ENCODE results near the gene INAFM1. TPM values are rescaled to one million over a fixed set of nuclear protein-coding genes. Genes with fewer than 3 reads are reported as not detected.
A peak's percentile ranks its signal among the peaks of the same experiment; 100 is the strongest.

The INAFM1 gene
- total and polyA plus RNA-seq, 9 of the 15 experiments (the other 6 are each of a cell fraction or from before 2014, with no cell fraction given): 0.71 to 30.9 (median 3.1) TPM

GRCh38 chr19:47226426-47227351, 48.0 kb upstream of the INAFM1 start (continued):
- TF ChIP-seq REST (IDR thresholded peaks at IDR 0.05; ENCODE audit: borderline replicate concordance) (0 out of 2 replicates have a peak, but pooled peaks have one; percentile 6), REST (CRISPR knock-in tag; IDR thresholded peaks at IDR 0.05; ENCODE audit: low read depth) (no peak; the same call in none of the 2 replicates), BCL6 (CRISPR knock-in tag; IDR thresholded peaks at IDR 0.05) (0 out of 2 replicates have a peak, but pooled peaks have one; percentile 39), GTF2A2 (tag; IDR thresholded peaks at IDR 0.05) (peak; percentile 75), ATF7 (IDR thresholded peaks at IDR 0.05) (no peak), ZNF121 (CRISPR knock-in tag; conservative IDR thresholded peaks at IDR 0.05) (no peak), ZNF253 (CRISPR knock-in tag; conservative IDR thresholded peaks at IDR 0.05) (no peak), ZNF707 (CRISPR knock-in tag; conservative IDR thresholded peaks at IDR 0.05) (no peak), ZFP30 (CRISPR knock-in tag; IDR thresholded peaks at IDR 0.05; ENCODE audit: borderline replicate concordance) (no peak), FOXA3 (CRISPR knock-in tag; conservative IDR thresholded peaks at IDR 0.05 in 1 of 2, IDR thresholded peaks at IDR 0.05 in 1 of 2) (peak in 1 of 2 experiments; percentile 73; a peak in 2 of 4 replicates), SIRT6 (IDR thresholded peaks at IDR 0.05; ENCODE audit: low read depth, low read length) (peak; percentile 96), ZZZ3 (IDR thresholded peaks at IDR 0.05) (no peak), PKNOX1 (IDR thresholded peaks at IDR 0.05) (peak; percentile 25; the same call in 1 of the 2 replicates), FOXK2 (conservative IDR thresholded peaks at IDR 0.05 in 1 of 2, IDR thresholded peaks at IDR 0.05 in 1 of 2; ENCODE audit: low read depth in 2 of 2) (no peak)

Data from K562 (cell line).